Thoracic aorta (tissue), 2 donors: Measurements from ENCODE around the gene MMP28. TPM values are rescaled to one million over a fixed set of nuclear protein-coding genes. Genes with fewer than 3 reads are reported as not detected.

Source experiments
- ATAC-seq: fragments of 150-250 bp; one replicate; pipeline ENCODE4 v1.8.0; 2017; ENCODE audit warnings: low read depth; ENCODE audit not compliant: insufficient number of reproducible peaks, low FRiP score
- DNase-seq: peaks from one replicate; pipeline ENCODE4 v3.0.0-alpha.2; 2020; ENCODE audit warnings: low spot score
- H3K27ac ChIP-seq, 2 donors: fragments of 200-600 bp; sonication (generic); 1 replicate in 1 of 2; 2 replicates in 1 of 2; pipeline ENCODE4 v1.5.1; 2016; ENCODE audit warnings: mild to moderate bottlenecking in 2 of 2, moderate library complexity in 2 of 2
- H3K27me3 ChIP-seq: fragments of 200-600 bp; sonication (generic); replicated peaks from 2 replicates; pipeline ENCODE4 v1.6.0; 2016; ENCODE audit warnings: mild to moderate bottlenecking; ENCODE audit not compliant: insufficient read depth
- H3K36me3 ChIP-seq: fragments of 200-600 bp; sonication (generic); one replicate; pipeline ENCODE4 v1.5.1; 2016
- H3K4me1 ChIP-seq, 2 donors: fragments of 200-600 bp; sonication (generic); 1 replicate in 1 of 2; 2 replicates in 1 of 2; pipeline versions ENCODE4 v1.5.1 to v1.6.0; 2016; ENCODE audit warnings: low read depth in 2 of 2, mild to moderate bottlenecking in 1 of 2; ENCODE audit not compliant: control insufficient read depth in 1 of 2
- H3K4me3 ChIP-seq: fragments of 200-600 bp; sonication (generic); 2 replicates; pipeline ENCODE4 v1.5.1; 2016; ENCODE audit warnings: mild to moderate bottlenecking
- H3K9me3 ChIP-seq: fragments of 200-600 bp; sonication (generic); 2 replicates; pipeline ENCODE4 v1.5.1; 2016
- CTCF ChIP-seq: fragments of 200-600 bp; sonication (generic); IDR thresholded peaks from one replicate; pipeline ENCODE4 v1.5.1; 2019; ENCODE audit warnings: antibody characterized with exemption
- total RNA-seq, 2 donors: library from RNA; depleted of rRNA; stranded (reverse); fragments of >200 nt; gene quantifications; one replicate each; pipeline versions ENCODE4 v1.1.0 to v1.2.3, GENCODE V29; 2016

Gene MMP28
- total RNA-seq, 2 donors from 2014 or later: 4.8 to 18.5 TPM

DNA sequence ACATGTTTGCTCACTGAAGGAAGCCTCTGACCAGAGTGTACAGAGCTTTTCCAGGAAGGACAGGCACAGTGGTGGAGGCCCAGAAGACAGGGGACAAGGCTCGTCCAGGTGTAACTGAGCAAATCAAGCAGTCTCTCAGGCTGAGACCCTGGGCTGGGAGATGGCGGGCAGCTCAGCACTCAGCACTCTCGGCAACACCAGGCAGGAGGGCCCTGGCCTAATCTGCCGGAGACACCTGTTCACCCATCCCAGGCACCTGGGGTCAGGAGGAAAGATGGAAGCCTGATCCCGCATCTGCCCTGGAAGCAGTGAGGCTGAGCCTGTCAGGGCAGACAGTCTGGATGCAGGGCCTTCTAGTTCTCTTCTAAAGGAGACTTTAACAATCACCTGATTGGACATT is 59.2 kb downstream of the MMP28 start:
- peaks cover under 1 to 13% of the 10 kb centered on the region in 2 donors for H3K4me1 ChIP-seq
- H3K27me3 ChIP-seq: no peaks in the 10 kb centered on the region
- ATAC-seq (no peak), DNase-seq (no peak)
- H3K36me3 ChIP-seq: no peaks in the 10 kb centered on the region
- H3K9me3 ChIP-seq: no peaks in the 10 kb centered on the region
- no peak for TF ChIP-seq CTCF
- no peak overlapping the region for H3K4me3 ChIP-seq
- H3K27ac ChIP-seq: no peak overlapping the region

- ATAC-seq (no peak), DNase-seq (no peak)
- Histone ChIP-seq H3K4me3 (no peak overlapping the region), H3K27me3 (no peaks in the 10 kb centered on the region), H3K9me3 (no peaks in the 10 kb centered on the region), H3K36me3 (no peaks in the 10 kb centered on the region), H3K4me1 (peaks cover 5 to 14% of the 10 kb centered on the region in 2 donors), H3K27ac (no peak overlapping the region)
- no peak for TF ChIP-seq CTCF
These were observed 60.2 kb downstream of the MMP28 start for GRCh38 chr17:35735036-35735805.

GRCh38 chr17:35734396-35734795 is 61.0 kb downstream of the MMP28 start:
- TF ChIP-seq CTCF: no peak
- no peak for ATAC-seq
- peaks cover 5 to 14% of the 10 kb centered on the region in 2 donors for H3K4me1 ChIP-seq
- H3K27ac ChIP-seq: no peak overlapping the region
- no peaks in the 10 kb centered on the region for H3K36me3 ChIP-seq
- no peaks in the 10 kb centered on the region for H3K27me3 ChIP-seq
- no peak for DNase-seq
- no peak overlapping the region for H3K4me3 ChIP-seq
- H3K9me3 ChIP-seq: no peaks in the 10 kb centered on the region

DNA sequence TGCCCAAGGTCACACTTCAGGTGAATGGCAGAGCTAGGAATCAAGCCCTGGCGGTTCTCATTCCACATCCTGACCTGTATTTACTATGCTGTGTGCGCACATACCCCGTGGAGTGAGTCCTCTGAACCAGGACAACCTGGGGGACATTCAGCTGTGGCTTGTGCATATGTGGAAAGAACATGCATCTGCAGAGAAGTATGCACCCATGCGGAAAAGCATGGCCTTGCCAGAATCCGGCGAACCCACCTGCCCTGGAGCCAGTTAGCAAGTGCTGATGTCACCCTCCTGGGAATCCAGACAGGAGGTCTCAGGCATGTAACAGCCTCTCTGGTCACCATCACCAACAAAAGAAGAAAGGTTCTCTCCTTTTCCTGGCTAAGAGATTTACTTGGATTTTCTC is 62.1 kb downstream of the MMP28 start:
- ATAC-seq (no peak), DNase-seq (no peak)
- TF ChIP-seq CTCF: no peak
- Histone ChIP-seq H3K27me3 (no peaks in the 10 kb centered on the region), H3K36me3 (no peaks in the 10 kb centered on the region), H3K4me1 (peaks cover 5 to 14% of the 10 kb centered on the region in 2 donors), H3K4me3 (no peak overlapping the region), H3K9me3 (no peaks in the 10 kb centered on the region), H3K27ac (no peak overlapping the region)

GRCh38 chr17:35732806-35733136 is 62.7 kb downstream of the MMP28 start:
- ATAC-seq (no peak), DNase-seq (no peak)
- no peaks in the 10 kb centered on the region for H3K27me3 ChIP-seq
- no peak for TF ChIP-seq CTCF
- H3K27ac ChIP-seq: no peak overlapping the region
- H3K36me3 ChIP-seq: no peaks in the 10 kb centered on the region
- H3K9me3 ChIP-seq: no peaks in the 10 kb centered on the region
- H3K4me1 ChIP-seq: peaks cover 5 to 14% of the 10 kb centered on the region in 2 donors
- peak overlapping the region; percentile 82 for H3K4me3 ChIP-seq
